ENCODE measurements around the gene SMIM10.
"Not testable (repeated sequence)": the region's sequence is repeated elsewhere in the genome, so short reads cannot be mapped to it uniquely, and the experiment has no call there.

Gene SMIM10

DNA sequence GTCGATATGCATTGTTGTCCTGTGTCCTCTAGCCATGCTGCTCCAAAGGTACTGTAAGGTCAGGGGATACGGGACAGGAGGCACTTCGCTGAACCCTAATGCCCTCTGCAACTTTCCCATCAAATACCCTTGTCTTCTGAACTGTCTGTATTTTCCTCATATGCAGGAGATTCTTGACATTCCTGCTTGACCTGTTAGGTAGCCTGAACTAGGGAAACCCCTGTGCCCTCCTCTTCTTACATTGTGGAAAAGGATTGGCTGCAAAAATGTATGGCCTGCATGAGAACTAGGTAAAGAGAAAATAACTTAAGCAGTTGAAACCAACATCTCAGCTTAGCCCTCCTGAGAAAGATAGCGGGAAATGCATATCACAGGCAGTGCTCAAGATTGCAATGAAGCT is 20.1 kb downstream of the SMIM10 start:
- no peak for DNase-seq (ENCODE audit: low read depth, low spot score)

DNA sequence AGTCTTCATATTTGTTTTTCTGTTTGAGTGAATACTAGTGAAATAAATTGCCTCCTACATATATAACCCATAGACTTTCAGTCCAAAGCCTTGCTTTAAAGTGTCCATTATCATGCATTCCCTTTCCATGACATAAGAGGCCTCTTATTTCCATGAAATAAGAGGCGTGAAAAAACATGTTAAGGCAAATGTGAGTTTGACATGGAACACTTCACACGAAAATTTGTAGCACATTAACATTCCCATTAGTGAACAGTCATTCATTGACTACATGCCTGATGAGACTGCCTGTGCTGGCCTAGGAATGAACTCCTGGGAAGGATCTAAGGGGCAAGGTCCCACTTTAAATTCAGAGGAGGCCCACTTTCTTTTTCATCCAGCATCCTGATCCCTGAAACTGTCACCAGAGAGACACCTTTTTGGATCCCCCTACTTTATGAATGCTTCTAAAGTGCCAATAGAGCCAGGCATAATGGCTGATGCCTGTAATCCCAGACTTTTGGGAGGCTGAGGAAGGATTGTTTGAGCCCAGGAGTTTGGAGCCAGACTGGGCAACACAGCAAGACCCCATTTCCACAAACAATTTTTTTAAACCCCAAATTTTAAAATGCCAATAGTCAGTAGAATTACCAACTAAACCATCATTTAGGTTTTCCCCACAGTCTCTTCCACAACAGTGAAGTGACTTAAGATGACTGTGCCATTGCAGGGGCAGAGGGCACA is 24.9 kb downstream of the SMIM10 start:
- DNase-seq (ENCODE audit: low read depth, low spot score) = no peak

DNA sequence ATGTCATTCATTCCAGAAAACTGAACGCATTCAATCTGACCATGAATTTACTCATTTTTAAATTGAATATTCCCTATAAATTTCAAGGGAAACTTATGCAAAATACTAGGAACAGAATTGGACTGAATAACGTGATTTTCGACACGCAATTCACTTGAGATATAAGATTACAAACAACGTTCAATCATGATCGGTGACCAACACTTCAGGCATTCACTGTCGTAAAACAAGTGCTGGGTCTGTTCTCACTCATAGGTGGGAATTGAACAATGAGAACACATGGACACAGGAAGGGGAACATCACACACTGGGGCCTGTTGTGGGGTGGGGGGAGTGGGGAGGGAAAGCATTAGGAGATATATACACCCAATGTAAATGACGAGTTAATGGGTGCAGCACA is 29.1 kb downstream of the SMIM10 start:
- DNase-seq (ENCODE audit: low read depth, low spot score) = not testable (repeated sequence)

DNA sequence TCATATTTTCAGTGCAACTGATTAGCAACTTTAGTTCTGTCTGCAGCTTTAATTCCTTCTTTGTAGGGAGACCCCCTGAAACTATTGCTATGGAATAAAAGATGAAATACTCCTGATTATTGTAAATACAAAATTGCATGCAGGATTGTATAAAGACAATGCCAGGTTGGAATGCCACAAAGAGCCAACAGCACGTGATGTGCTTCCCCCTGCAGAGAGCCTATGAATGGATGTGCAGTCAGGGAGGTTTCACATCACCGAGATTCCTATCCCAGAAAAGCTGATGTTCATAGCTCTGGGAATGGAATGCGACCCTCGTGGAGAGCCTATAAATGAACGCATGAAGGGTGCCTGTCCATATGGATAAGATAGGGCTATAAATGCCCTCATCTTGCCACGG is 33.0 kb downstream of the SMIM10 start:
- DNase-seq (ENCODE audit: low read depth, low spot score) = not testable (repeated sequence)

DNA sequence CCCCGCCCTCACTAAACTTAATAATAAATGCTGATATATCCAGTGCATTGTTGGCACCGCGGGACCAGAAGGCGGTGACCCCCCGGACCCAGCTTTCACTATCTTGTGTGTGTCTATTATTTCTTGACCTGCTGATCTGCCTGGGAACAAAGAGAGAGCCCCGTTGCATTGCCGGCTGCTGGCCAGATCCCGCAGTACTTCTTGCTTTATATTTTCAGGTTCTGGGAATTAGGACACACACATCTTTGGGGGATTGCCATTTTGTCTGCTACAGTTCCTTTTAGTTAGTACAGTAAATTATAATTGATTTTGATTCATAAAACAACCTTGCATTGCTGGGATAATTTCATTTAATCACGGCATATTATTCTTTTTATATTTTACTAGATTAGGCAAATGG is 33.7 kb downstream of the SMIM10 start:
- no peak for DNase-seq (ENCODE audit: low read depth, low spot score)

DNA sequence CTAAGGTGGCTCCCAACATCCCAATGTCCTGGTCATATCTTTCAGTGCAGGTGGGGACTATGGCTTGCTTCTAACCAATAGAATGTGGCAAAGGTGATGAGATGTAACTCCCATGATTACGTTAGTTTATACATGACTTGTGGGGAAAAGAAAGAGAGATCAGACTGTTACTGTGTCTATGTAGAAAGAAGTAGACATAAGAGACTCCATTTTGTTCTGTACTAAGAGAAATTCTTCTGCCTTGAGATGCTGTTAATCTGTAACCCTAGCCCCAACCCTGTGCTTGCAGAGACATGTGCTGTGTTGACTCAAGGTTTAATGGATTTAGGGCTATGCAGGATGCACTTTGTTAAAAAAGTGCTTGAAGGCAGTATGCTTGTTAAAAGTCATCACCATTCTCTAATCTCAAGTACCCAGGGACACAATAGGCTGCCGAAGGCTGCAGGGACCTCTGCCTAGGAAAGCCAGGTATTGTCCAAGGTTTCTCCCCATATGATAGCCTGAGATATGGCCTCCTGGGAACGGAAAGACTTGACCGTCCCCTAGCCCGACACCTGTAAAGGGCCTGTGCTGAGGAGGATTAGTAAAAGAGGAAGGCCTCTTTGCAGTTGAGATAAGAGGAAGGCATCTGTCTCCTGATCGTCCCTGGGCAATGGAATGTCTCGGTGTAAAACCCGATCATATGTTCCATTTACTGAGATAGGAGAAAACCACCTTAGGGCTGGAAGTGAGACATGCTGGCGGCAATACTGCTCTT is 39.6 kb downstream of the SMIM10 start:
- not testable (repeated sequence) for DNase-seq (ENCODE audit: low read depth, low spot score)

DNA sequence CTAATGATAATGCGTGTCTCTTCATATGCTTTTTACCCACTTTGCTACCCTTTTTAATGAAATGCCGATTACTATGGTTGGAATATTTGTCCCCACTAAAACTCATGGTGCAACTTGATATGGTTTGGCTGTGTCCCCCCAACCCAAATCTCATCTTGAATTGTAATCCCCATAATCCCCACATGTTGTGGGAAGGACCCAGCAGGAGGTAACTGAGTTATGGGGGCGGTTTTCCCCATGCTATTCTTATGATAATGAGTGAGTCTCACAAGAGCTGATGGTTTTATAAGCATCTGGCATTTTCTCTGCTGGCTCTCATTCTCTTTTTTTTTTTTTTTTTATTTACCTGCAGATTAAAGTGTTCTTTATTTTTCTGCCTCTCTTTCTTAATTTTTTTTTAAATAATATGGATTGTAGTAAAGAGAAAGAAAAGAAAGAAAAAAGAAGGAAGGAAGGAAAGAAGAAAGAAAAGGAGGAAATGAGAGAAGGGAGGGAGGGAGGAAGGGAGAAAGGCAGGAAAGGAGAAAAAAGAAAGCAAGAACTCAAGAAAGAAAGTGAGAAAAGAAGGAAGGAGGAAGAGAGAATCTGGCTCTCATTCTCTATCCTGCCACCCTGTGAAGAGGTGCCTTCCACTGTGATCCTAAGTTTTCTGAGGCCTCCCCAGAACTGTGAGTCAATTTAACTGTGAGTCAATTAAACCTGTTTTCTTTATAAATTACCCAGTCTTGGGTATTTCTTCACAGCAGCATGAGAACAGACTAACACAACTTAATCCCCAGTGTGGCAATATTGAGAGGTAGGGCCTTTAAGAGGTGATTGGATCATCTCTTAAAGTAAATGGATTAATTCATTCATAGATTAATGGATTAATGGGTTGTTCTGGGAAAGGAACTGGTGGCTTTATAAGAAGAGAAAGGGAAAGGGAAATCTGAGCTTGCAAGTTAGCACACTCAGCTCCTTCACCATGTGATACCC is 50.6 kb downstream of the SMIM10 start:
- not testable (repeated sequence) for DNase-seq (ENCODE audit: low read depth, low spot score)

Data from activated CD4-positive, CD25-positive, alpha-beta regulatory T cell treated with anti-CD3 and anti-CD28 coated beads, Interleukin-2, amount 50 U/mL, for 16 hours (primary cell).